Osteocyte (in vitro differentiated cells): ENCODE results near the gene ZBTB1. TPM values are rescaled to one million over a fixed set of nuclear protein-coding genes. Genes with fewer than 3 reads are reported as not detected.

Experiments
- DNase-seq: peaks from one replicate; pipeline ENCODE4 v3.0.0; 2021; ENCODE audit warnings: mixed read lengths; ENCODE audit not compliant: unreplicated experiment; ENCODE audit errors: extremely low spot score
- H3K27ac Mint-ChIP-seq: one replicate; pipeline ENCODE4 v1.8.0; 2021; ENCODE audit warnings: mild to moderate bottlenecking, mixed read lengths; ENCODE audit not compliant: unreplicated experiment
- H3K27me3 Mint-ChIP-seq: one replicate; pipeline ENCODE4 v1.8.0; 2021; ENCODE audit warnings: mixed read lengths; ENCODE audit not compliant: unreplicated experiment
- H3K36me3 Mint-ChIP-seq: one replicate; pipeline ENCODE4 v1.8.0; 2021; ENCODE audit warnings: mixed read lengths; ENCODE audit not compliant: unreplicated experiment
- H3K4me1 Mint-ChIP-seq: one replicate; pipeline ENCODE4 v1.8.0; 2021; ENCODE audit warnings: mixed read lengths; ENCODE audit not compliant: unreplicated experiment
- H3K4me3 Mint-ChIP-seq: one replicate; pipeline ENCODE4 v1.8.0; 2021; ENCODE audit warnings: mild to moderate bottlenecking, moderate library complexity, mixed read lengths; ENCODE audit not compliant: unreplicated experiment
- H3K9me3 Mint-ChIP-seq: one replicate; pipeline ENCODE4 v1.8.0; 2021; ENCODE audit warnings: mixed read lengths; ENCODE audit not compliant: unreplicated experiment
- total RNA-seq: library from RNA; stranded (reverse); gene quantifications from 2 replicates; pipeline ENCODE4 v1.2.1, GENCODE V29; 2021
- TF ChIP-seq, protein P1 (sequence below): fragments of 200-600 bp; sonication (generic); IDR thresholded peaks from 2 replicates; pipeline ENCODE4 v1.5.0; 2021; ENCODE audit warnings: antibody characterized with exemption, mild to moderate bottlenecking, moderate library complexity

Gene ZBTB1
- total RNA-seq, 1 donor from 2014 or later: 67.0 TPM

DNA sequence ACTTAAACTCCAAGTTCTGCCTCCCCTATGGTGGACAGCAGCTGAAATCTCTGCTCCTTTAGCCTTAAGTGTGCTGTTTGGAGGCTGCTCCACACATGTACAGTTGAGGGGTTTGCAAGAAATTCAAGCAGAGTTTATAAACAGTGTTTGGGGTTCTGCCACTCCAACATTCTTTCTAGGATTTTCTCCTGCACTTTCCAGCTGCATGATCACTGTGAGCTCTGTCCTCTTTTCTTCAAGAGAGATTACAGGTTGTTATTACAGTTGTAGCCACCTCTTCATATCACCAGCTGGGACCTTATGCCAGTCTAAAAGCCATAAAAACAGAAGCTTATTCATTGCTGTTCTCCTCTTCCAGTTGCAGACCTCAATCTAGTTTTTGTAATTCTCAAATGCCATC lies 9.3 kb upstream of the ZBTB1 start:
- H3K27me3 Mint-ChIP-seq: no peaks in the 10 kb centered on the region
- TF ChIP-seq, protein P1, sequence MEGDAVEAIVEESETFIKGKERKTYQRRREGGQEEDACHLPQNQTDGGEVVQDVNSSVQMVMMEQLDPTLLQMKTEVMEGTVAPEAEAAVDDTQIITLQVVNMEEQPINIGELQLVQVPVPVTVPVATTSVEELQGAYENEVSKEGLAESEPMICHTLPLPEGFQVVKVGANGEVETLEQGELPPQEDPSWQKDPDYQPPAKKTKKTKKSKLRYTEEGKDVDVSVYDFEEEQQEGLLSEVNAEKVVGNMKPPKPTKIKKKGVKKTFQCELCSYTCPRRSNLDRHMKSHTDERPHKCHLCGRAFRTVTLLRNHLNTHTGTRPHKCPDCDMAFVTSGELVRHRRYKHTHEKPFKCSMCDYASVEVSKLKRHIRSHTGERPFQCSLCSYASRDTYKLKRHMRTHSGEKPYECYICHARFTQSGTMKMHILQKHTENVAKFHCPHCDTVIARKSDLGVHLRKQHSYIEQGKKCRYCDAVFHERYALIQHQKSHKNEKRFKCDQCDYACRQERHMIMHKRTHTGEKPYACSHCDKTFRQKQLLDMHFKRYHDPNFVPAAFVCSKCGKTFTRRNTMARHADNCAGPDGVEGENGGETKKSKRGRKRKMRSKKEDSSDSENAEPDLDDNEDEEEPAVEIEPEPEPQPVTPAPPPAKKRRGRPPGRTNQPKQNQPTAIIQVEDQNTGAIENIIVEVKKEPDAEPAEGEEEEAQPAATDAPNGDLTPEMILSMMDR: no peak
- H3K4me1 Mint-ChIP-seq: peaks cover 10% of the 10 kb centered on the region
- no peak for DNase-seq
- H3K27ac Mint-ChIP-seq: no peak overlapping the region
- H3K4me3 Mint-ChIP-seq: no peak overlapping the region
- H3K9me3 Mint-ChIP-seq: no peaks in the 10 kb centered on the region
- peaks cover 7% of the 10 kb centered on the region for H3K36me3 Mint-ChIP-seq

DNA sequence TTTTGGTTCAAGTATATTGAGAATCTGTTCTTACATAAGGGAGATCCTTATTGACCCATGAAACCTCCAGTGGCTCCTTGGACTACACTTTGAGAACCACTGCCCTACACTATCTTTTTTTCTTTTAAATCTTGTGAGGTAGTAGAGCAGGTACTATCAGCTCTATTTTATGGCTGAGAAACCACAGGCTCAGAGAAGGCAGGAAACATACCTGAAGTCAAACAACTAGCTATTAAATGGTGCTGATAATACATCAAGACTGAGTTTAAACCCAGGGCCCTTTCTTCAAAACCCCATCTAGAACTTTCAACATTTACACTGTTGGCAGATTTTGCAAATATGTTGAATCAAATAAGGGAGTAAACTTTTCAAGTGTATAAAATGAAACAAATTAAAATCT lies 7.8 kb upstream of the ZBTB1 start:
- TF ChIP-seq, protein P1: no peak
- Mint-ChIP-seq H3K27me3 (no peaks in the 10 kb centered on the region), H3K4me1 (peaks cover 23% of the 10 kb centered on the region), H3K27ac (no peak overlapping the region), H3K9me3 (no peaks in the 10 kb centered on the region), H3K36me3 (peaks cover 6% of the 10 kb centered on the region), H3K4me3 (no peak overlapping the region)
- no peak for DNase-seq

GRCh38 chr14:64500088-64500487 lies 4.5 kb upstream of the ZBTB1 start:
- no peaks in the 10 kb centered on the region for H3K9me3 Mint-ChIP-seq
- TF ChIP-seq, protein P1: no peak
- DNase-seq: no peak
- H3K27ac Mint-ChIP-seq: peak overlapping the region; percentile 66
- no peak overlapping the region for H3K4me3 Mint-ChIP-seq
- no peaks in the 10 kb centered on the region for H3K27me3 Mint-ChIP-seq
- H3K4me1 Mint-ChIP-seq: peaks cover 34% of the 10 kb centered on the region
- no peaks in the 10 kb centered on the region for H3K36me3 Mint-ChIP-seq

- Mint-ChIP-seq H3K27ac (peak overlapping the region; percentile 95), H3K4me1 (peaks cover 43% of the 10 kb centered on the region), H3K27me3 (no peaks in the 10 kb centered on the region), H3K36me3 (no peaks in the 10 kb centered on the region), H3K9me3 (no peaks in the 10 kb centered on the region), H3K4me3 (peak overlapping the region; percentile 41)
- no peak for DNase-seq
- TF ChIP-seq, protein P1: no peak
Measured at GRCh38 chr14:64501411-64502171, 3.0 kb upstream of the ZBTB1 start.

DNA sequence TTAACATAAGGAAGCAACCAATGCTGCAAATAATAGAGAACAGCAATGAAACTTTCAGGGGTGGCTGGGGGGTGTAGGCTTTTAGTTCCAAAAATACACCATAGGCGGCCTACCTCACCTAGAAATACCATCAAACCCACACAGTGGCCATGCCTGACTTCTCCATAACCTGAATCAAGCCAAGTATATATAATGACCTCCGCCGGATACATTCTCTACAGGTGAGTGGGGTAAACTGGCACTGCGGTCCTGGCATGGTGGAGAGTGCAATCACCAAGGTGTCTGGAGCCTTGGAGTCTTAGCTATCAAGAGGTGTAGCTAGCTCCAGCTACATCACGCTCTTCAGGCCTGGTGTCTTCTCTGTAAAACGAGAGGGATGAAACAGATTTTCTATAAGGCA lies 2.1 kb upstream of the ZBTB1 start:
- H3K27me3 Mint-ChIP-seq: no peaks in the 10 kb centered on the region
- no peaks in the 10 kb centered on the region for H3K36me3 Mint-ChIP-seq
- H3K4me3 Mint-ChIP-seq: peak overlapping the region; percentile 87
- DNase-seq: no peak
- TF ChIP-seq, protein P1: no peak
- peaks cover 52% of the 10 kb centered on the region for H3K4me1 Mint-ChIP-seq
- peak overlapping the region; percentile 95 for H3K27ac Mint-ChIP-seq
- no peaks in the 10 kb centered on the region for H3K9me3 Mint-ChIP-seq
